Measurements from ENCODE around the gene MFAP1.
"Not testable (repeated sequence)": the region's sequence is repeated elsewhere in the genome, so short reads cannot be mapped to it uniquely, and the experiment has no call there.

The MFAP1 gene

GRCh38 chr15:43824302-43825246 lies at the start of gene MFAP1:
TSS of gene MFAP1 (minus strand) at chr15:43824690. CDS start at chr15:43824569, 121 bp downstream.
- peak; percentile 96 for DNase-seq

- DNase-seq, result no peak
Observed at GRCh38 chr15:43873651-43874050, 49.2 kb upstream of the MFAP1 start.

GRCh38 chr15:43872416-43873020 lies 48.0 kb upstream of the MFAP1 start:
- DNase-seq, result peak; percentile 26

GRCh38 chr15:43871835-43872234 lies 47.3 kb upstream of the MFAP1 start:
- DNase-seq, result no peak

- DNase-seq, result no peak
Observed at GRCh38 chr15:43868406-43868805, 43.9 kb upstream of the MFAP1 start.

GRCh38 chr15:43867096-43867495 lies 42.6 kb upstream of the MFAP1 start:
- DNase-seq, result no peak

GRCh38 chr15:43866636-43867035 lies 42.1 kb upstream of the MFAP1 start:
- DNase-seq, result not testable (repeated sequence)

GRCh38 chr15:43859546-43859945 lies 35.1 kb upstream of the MFAP1 start:
- no peak for DNase-seq

- no peak for DNase-seq
Observed at GRCh38 chr15:43854801-43855200, 30.3 kb upstream of the MFAP1 start.

- DNase-seq, result no peak
Observed at GRCh38 chr15:43852607-43853006, 28.1 kb upstream of the MFAP1 start.

GRCh38 chr15:43851251-43851650 lies 26.8 kb upstream of the MFAP1 start:
- no peak for DNase-seq

GRCh38 chr15:43845421-43845820 lies 20.9 kb upstream of the MFAP1 start:
- no peak for DNase-seq

GRCh38 chr15:43832485-43832884 lies 8.0 kb upstream of the MFAP1 start:
- DNase-seq, result not testable (repeated sequence)

- not testable (repeated sequence) for DNase-seq
Observed at GRCh38 chr15:43831519-43832052, 7.1 kb upstream of the MFAP1 start.

GRCh38 chr15:43830691-43831275 lies 6.3 kb upstream of the MFAP1 start:
- DNase-seq, result not testable (repeated sequence)

GRCh38 chr15:43829951-43830540 lies 5.6 kb upstream of the MFAP1 start:
- not testable (repeated sequence) for DNase-seq

GRCh38 chr15:43828061-43828657 lies 3.7 kb upstream of the MFAP1 start:
- DNase-seq, result peak; percentile 68

- peak; percentile 92 for DNase-seq
Observed at GRCh38 chr15:43826508-43827341, 2.2 kb upstream of the MFAP1 start, which contains the start of gene WDR76. TSS of gene WDR76 (plus strand) at chr15:43827002. CDS start at chr15:43827033, 31 bp downstream.

- DNase-seq, result no peak
Observed at GRCh38 chr15:43826029-43826507, 1.6 kb upstream of the MFAP1 start.

GRCh38 chr15:43825305-43825704 lies 815 bp upstream of the MFAP1 start:
- DNase-seq, result not testable (repeated sequence)

GRCh38 chr15:43821505-43821904 lies 3.0 kb downstream of the MFAP1 start:
- DNase-seq, result no peak
